ENCODE results near the gene COL4A6. TPM values are rescaled to one million over a fixed set of nuclear protein-coding genes. Genes with fewer than 3 reads are reported as not detected.

COL4A6 gene
- total and polyA plus RNA-seq, 2 donors: 1.0 to 1.4 TPM

DNA sequence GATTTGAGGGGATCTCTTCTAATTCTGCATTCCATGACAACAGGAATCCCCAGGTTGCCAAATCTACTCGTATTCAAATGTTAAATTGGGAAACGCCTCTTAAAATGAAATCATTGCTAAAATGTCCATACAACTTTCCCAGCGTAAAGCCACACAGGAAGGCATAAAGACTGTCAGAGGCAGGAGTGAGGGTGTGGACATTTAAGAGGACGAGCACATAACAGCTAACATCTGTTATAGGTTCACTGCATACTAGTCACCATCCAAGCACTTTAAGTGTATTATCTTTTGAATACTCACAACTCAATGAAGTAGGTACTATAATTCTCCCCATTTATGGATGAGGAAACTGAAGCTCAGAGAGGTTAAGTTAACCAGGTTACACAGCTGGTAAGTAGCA lies 311.1 kb downstream of the COL4A6 start:
- H3K36me3 ChIP-seq (ENCODE audit: control insufficient read depth in 2 of 2, insufficient read depth in 2 of 2, low read length in 1 of 2): peaks cover 0 to 7% of the 10 kb centered on the region in 2 donors

GRCh38 chrX:108126661-108127060 lies 311.6 kb downstream of the COL4A6 start:
- Histone ChIP-seq H3K9me3 (ENCODE audit: control insufficient read depth in 2 of 2, insufficient read depth in 1 of 2, low read length in 1 of 2) (no peaks in the 10 kb centered on the region), H3K4me3 (ENCODE audit: low read length in 2 of 2) (no peak overlapping the region), H3K36me3 (ENCODE audit: control insufficient read depth in 2 of 2, insufficient read depth in 2 of 2, low read length in 1 of 2) (peaks cover 0 to 6% of the 10 kb centered on the region in 2 donors), H3K4me1 (ENCODE audit: control insufficient read depth in 2 of 2, insufficient read depth in 2 of 2, low read length in 2 of 2) (no peaks in the 10 kb centered on the region), H3K27me3 (ENCODE audit: control insufficient read depth in 2 of 2, insufficient read depth in 1 of 2, low read length in 1 of 2) (no peaks in the 10 kb centered on the region), H3K27ac (ENCODE audit: low read depth in 1 of 2, low read length in 1 of 2) (no peak overlapping the region)
- 86% methylated on average over 2 of the region's 2 CpGs for WGBS
- DNase-seq (ENCODE audit: low read depth in 6 of 9, low spot score in 9 of 9): no peak

More for the DNA sequence above, 311.1 kb downstream of the COL4A6 start:
- Histone ChIP-seq H3K27ac (ENCODE audit: low read depth in 1 of 2, low read length in 1 of 2) (no peak overlapping the region), H3K9me3 (ENCODE audit: control insufficient read depth in 2 of 2, insufficient read depth in 1 of 2, low read length in 1 of 2) (no peaks in the 10 kb centered on the region), H3K4me3 (ENCODE audit: low read length in 2 of 2) (no peak overlapping the region), H3K27me3 (ENCODE audit: control insufficient read depth in 2 of 2, insufficient read depth in 1 of 2, low read length in 1 of 2) (no peaks in the 10 kb centered on the region), H3K4me1 (ENCODE audit: control insufficient read depth in 2 of 2, insufficient read depth in 2 of 2, low read length in 2 of 2) (no peaks in the 10 kb centered on the region)
- WGBS: 94% methylated on average over 4 of the region's 4 CpGs
- no peak for DNase-seq (ENCODE audit: low read depth in 6 of 9, low spot score in 9 of 9)

- DNase-seq (ENCODE audit: low read depth in 6 of 9, low spot score in 9 of 9): no peak
- over 99% methylated on average over 3 of the region's 3 CpGs for WGBS
- Histone ChIP-seq H3K4me1 (ENCODE audit: control insufficient read depth in 2 of 2, insufficient read depth in 2 of 2, low read length in 2 of 2) (no peaks in the 10 kb centered on the region), H3K36me3 (ENCODE audit: control insufficient read depth in 2 of 2, insufficient read depth in 2 of 2, low read length in 1 of 2) (no peaks in the 10 kb centered on the region), H3K4me3 (ENCODE audit: low read length in 2 of 2) (no peak overlapping the region), H3K27ac (ENCODE audit: low read depth in 1 of 2, low read length in 1 of 2) (no peak overlapping the region), H3K27me3 (ENCODE audit: control insufficient read depth in 2 of 2, insufficient read depth in 1 of 2, low read length in 1 of 2) (no peaks in the 10 kb centered on the region), H3K9me3 (ENCODE audit: control insufficient read depth in 2 of 2, insufficient read depth in 1 of 2, low read length in 1 of 2) (no peaks in the 10 kb centered on the region)
Observed at GRCh38 chrX:108123591-108124366, 314.4 kb downstream of the COL4A6 start.

DNA sequence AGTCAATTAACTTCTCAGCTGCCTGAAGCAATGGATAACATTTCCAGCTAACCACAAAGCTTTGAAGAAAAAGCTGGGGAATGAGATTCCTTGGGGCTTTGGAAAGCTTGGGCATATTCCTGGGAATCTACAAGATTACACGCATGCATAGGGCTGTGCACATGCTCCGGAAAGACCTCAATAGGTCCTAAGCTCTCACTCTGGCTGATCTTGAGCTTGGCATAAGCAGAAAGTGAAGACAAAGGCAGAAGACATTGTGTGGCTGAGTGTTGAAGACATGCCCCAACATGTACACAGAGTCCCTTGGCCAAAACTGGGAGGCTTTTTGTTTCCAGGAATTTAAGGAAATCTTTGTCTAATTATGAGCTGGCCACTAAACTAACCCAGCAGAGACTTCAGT lies 315.5 kb downstream of the COL4A6 start:
- Histone ChIP-seq H3K4me3 (ENCODE audit: low read length in 2 of 2) (no peak overlapping the region), H3K4me1 (ENCODE audit: control insufficient read depth in 2 of 2, insufficient read depth in 2 of 2, low read length in 2 of 2) (no peaks in the 10 kb centered on the region), H3K27ac (ENCODE audit: low read depth in 1 of 2, low read length in 1 of 2) (no peak overlapping the region), H3K9me3 (ENCODE audit: control insufficient read depth in 2 of 2, insufficient read depth in 1 of 2, low read length in 1 of 2) (no peaks in the 10 kb centered on the region), H3K36me3 (ENCODE audit: control insufficient read depth in 2 of 2, insufficient read depth in 2 of 2, low read length in 1 of 2) (no peaks in the 10 kb centered on the region), H3K27me3 (ENCODE audit: control insufficient read depth in 2 of 2, insufficient read depth in 1 of 2, low read length in 1 of 2) (no peaks in the 10 kb centered on the region)
- DNase-seq (ENCODE audit: low read depth in 6 of 9, low spot score in 9 of 9): no peak
- 92% methylated on average over 2 of the region's 2 CpGs for WGBS

GRCh38 chrX:108121291-108121690 lies 316.9 kb downstream of the COL4A6 start:
- Histone ChIP-seq H3K36me3 (ENCODE audit: control insufficient read depth in 2 of 2, insufficient read depth in 2 of 2, low read length in 1 of 2) (no peaks in the 10 kb centered on the region), H3K27ac (ENCODE audit: low read depth in 1 of 2, low read length in 1 of 2) (no peak overlapping the region), H3K4me3 (ENCODE audit: low read length in 2 of 2) (no peak overlapping the region), H3K4me1 (ENCODE audit: control insufficient read depth in 2 of 2, insufficient read depth in 2 of 2, low read length in 2 of 2) (no peaks in the 10 kb centered on the region), H3K27me3 (ENCODE audit: control insufficient read depth in 2 of 2, insufficient read depth in 1 of 2, low read length in 1 of 2) (no peaks in the 10 kb centered on the region), H3K9me3 (ENCODE audit: control insufficient read depth in 2 of 2, insufficient read depth in 1 of 2, low read length in 1 of 2) (no peaks in the 10 kb centered on the region)
- DNase-seq (ENCODE audit: low read depth in 6 of 9, low spot score in 9 of 9): no peak
- 93% methylated on average over 3 of the region's 3 CpGs for WGBS

DNA sequence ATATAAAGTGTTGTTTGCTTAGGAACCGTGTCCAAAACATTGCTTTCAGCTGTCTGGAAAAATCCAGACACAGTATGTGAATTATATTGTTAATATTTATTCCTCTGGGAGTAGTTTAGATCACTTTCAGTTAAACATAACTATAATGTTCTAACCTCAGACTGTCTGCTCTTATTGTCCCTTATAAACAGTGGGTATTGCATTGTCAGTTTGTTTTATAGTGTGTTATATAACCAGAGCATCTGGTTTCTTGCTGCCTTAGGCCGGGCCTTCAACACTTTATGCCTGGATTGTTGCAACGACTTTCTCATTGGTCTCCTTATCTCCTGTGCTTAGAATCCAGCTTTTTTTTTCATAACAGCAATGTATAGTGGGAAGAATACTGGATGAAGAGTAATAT lies 320.2 kb downstream of the COL4A6 start:
- no peaks in the 10 kb centered on the region for H3K27me3 ChIP-seq (ENCODE audit: control insufficient read depth in 2 of 2, insufficient read depth in 1 of 2, low read length in 1 of 2)
- no peak for DNase-seq (ENCODE audit: low read depth in 6 of 9, low spot score in 9 of 9)
- WGBS: 93% methylated on average over 3 of the region's 3 CpGs

GRCh38 chrX:108114541-108114940 lies 323.7 kb downstream of the COL4A6 start:
- H3K9me3 ChIP-seq (ENCODE audit: control insufficient read depth in 2 of 2, insufficient read depth in 1 of 2, low read length in 1 of 2): no peaks in the 10 kb centered on the region
- H3K4me1 ChIP-seq (ENCODE audit: control insufficient read depth in 2 of 2, insufficient read depth in 2 of 2, low read length in 2 of 2): no peaks in the 10 kb centered on the region
- no peak for DNase-seq (ENCODE audit: low read depth in 6 of 9, low spot score in 9 of 9)
- no peaks in the 10 kb centered on the region for H3K36me3 ChIP-seq (ENCODE audit: control insufficient read depth in 2 of 2, insufficient read depth in 2 of 2, low read length in 1 of 2)
- no peaks in the 10 kb centered on the region for H3K27me3 ChIP-seq (ENCODE audit: control insufficient read depth in 2 of 2, insufficient read depth in 1 of 2, low read length in 1 of 2)
- H3K27ac ChIP-seq (ENCODE audit: low read depth in 1 of 2, low read length in 1 of 2): no peak overlapping the region
- H3K4me3 ChIP-seq (ENCODE audit: low read length in 2 of 2): no peak overlapping the region

More for the DNA sequence above, 320.2 kb downstream of the COL4A6 start:
- H3K4me3 ChIP-seq (ENCODE audit: low read length in 2 of 2): no peak overlapping the region
- no peak overlapping the region for H3K27ac ChIP-seq (ENCODE audit: low read depth in 1 of 2, low read length in 1 of 2)
- H3K4me1 ChIP-seq (ENCODE audit: control insufficient read depth in 2 of 2, insufficient read depth in 2 of 2, low read length in 2 of 2): no peaks in the 10 kb centered on the region
- no peaks in the 10 kb centered on the region for H3K36me3 ChIP-seq (ENCODE audit: control insufficient read depth in 2 of 2, insufficient read depth in 2 of 2, low read length in 1 of 2)
- H3K9me3 ChIP-seq (ENCODE audit: control insufficient read depth in 2 of 2, insufficient read depth in 1 of 2, low read length in 1 of 2): no peaks in the 10 kb centered on the region

Other genes starting within 250 kb of the COL4A6 start
- gene COL4A5, start 1.4 kb upstream of the COL4A6 start, total RNA-seq: 7.4 TPM
- gene COL4A5, start 1.4 kb upstream of the COL4A6 start, polyA plus RNA-seq: 9.1 TPM

Data from thymus (tissue), 11 donors.